ENCODE results near the gene WWOX.

DNA sequence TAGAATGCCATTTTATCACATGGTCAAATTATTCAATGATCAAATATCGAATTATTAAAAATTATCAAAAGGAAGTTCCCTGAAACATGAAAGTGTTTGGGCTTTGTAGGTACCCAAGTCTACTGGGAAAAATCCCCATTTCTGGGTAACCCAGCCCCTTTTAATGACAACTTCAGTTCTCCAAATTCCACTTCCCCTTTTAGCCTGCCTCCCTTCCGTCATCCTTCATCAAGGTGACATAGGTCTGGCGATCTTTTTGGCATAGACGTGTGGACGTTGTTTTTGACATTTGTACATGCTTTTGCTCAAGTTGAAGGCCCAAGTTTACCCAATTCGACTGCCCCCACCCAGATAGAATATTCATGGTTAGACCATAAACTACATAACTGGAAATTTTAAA, 840.1 kb downstream of the WWOX start:
- TF ChIP-seq, protein P1, sequence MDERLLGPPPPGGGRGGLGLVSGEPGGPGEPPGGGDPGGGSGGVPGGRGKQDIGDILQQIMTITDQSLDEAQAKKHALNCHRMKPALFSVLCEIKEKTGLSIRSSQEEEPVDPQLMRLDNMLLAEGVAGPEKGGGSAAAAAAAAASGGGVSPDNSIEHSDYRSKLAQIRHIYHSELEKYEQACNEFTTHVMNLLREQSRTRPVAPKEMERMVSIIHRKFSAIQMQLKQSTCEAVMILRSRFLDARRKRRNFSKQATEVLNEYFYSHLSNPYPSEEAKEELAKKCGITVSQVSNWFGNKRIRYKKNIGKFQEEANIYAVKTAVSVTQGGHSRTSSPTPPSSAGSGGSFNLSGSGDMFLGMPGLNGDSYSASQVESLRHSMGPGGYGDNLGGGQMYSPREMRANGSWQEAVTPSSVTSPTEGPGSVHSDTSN (CRISPR knock-in tag; IDR thresholded peaks at IDR 0.05), result no peak
- TF ChIP-seq TCF7L2 (IDR thresholded peaks at IDR 0.05; ENCODE audit: low read depth, low read length), result no peak
